Esophagus muscularis mucosa (tissue), 3 donors: ENCODE data around the gene CYB5A.

Experiments used
- CTCF ChIP-seq, 3 experiments: fragments of 200-600 bp in 2 of 3; fragments of 450-650 bp in 1 of 3; sonication (generic) in 2 of 3; IDR thresholded peaks; one replicate each; pipeline ENCODE4 v1.5.1; 2017 to 2019; ENCODE audit warnings: antibody characterized with exemption in 3 of 3, mild to moderate bottlenecking in 2 of 3, moderate library complexity in 1 of 3
- POLR2A ChIP-seq: fragments of 450-650 bp; IDR thresholded peaks from one replicate; pipeline ENCODE4 v1.6.1; 2017; ENCODE audit warnings: antibody characterized with exemption, moderate library complexity, mild to moderate bottlenecking, low read depth
- POLR2AphosphoS5 ChIP-seq, 2 donors: sonication (generic); formaldehyde crosslinking; IDR thresholded peaks; one replicate each; pipeline ENCODE4 v1.6.1; 2017; ENCODE audit warnings: antibody characterized with exemption in 2 of 2

DNA sequence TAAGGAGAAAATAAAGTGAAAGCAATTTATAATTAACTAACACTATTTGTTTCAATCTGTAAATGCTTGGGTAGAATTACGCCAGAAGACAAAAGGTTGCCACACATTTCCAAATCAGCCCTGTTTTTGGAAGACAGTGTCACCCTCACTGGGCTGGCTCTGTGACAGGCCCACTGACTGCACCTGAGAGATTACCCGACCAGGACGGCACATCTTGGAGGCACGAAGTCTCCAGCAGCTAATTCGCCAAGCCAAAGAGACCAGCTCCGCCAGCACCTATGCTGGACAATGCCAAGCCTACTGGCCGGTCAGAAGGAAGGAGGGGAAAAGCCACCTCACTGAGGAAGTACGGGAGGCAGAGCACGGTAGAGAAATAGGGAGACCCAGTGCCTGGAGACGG is 61.9 kb downstream of the CYB5A start:
- TF ChIP-seq CTCF (IDR thresholded peaks at IDR 0.05), result no peak
- no peak for TF ChIP-seq POLR2A
- TF ChIP-seq POLR2AphosphoS5 (IDR thresholded peaks at IDR 0.05), result no peak
